ENCODE measurements around the gene L2HGDH.

GRCh38 chr14:50222055-50222613 lies 89.9 kb downstream of the L2HGDH start:
- TF ChIP-seq, protein P1, sequence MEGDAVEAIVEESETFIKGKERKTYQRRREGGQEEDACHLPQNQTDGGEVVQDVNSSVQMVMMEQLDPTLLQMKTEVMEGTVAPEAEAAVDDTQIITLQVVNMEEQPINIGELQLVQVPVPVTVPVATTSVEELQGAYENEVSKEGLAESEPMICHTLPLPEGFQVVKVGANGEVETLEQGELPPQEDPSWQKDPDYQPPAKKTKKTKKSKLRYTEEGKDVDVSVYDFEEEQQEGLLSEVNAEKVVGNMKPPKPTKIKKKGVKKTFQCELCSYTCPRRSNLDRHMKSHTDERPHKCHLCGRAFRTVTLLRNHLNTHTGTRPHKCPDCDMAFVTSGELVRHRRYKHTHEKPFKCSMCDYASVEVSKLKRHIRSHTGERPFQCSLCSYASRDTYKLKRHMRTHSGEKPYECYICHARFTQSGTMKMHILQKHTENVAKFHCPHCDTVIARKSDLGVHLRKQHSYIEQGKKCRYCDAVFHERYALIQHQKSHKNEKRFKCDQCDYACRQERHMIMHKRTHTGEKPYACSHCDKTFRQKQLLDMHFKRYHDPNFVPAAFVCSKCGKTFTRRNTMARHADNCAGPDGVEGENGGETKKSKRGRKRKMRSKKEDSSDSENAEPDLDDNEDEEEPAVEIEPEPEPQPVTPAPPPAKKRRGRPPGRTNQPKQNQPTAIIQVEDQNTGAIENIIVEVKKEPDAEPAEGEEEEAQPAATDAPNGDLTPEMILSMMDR (IDR thresholded peaks at IDR 0.05), result no peak
- TF ChIP-seq POLR2A (IDR thresholded peaks at IDR 0.05), result no peak
